NCI-H2227 (cell line): ENCODE data around the gene IGDCC3.
A peak's percentile ranks its signal among the peaks of the same experiment; 100 is the strongest.

Source experiments
- DNase-seq: peaks from one replicate; lab custom pipeline; 2025; ENCODE audit not compliant: unreplicated experiment; lab: John Stamatoyannopoulos, UW

Gene IGDCC3

GRCh38 chr15:65344214-65344913, 33.4 kb downstream of the IGDCC3 start:
- no peak for DNase-seq

GRCh38 chr15:65343374-65343981, 34.3 kb downstream of the IGDCC3 start:
- DNase-seq = no peak

- no peak for DNase-seq
Measured at GRCh38 chr15:65342493-65342892, 35.3 kb downstream of the IGDCC3 start.

GRCh38 chr15:65339920-65340319, 37.9 kb downstream of the IGDCC3 start:
- no peak for DNase-seq

GRCh38 chr15:65339416-65339815, 38.4 kb downstream of the IGDCC3 start:
- DNase-seq = no peak

- DNase-seq = no peak
Measured at GRCh38 chr15:65338823-65339222, 39.0 kb downstream of the IGDCC3 start.

GRCh38 chr15:65338366-65338765, 39.4 kb downstream of the IGDCC3 start:
- no peak for DNase-seq

- no peak for DNase-seq
Measured at GRCh38 chr15:65337436-65338070, 40.2 kb downstream of the IGDCC3 start.

- peak; percentile 78 for DNase-seq
Measured at GRCh38 chr15:65336493-65337435, 41.0 kb downstream of the IGDCC3 start.

- DNase-seq = no peak
Measured at GRCh38 chr15:65335278-65336055, 42.3 kb downstream of the IGDCC3 start.

- no peak for DNase-seq
Measured at GRCh38 chr15:65334586-65335231, 43.1 kb downstream of the IGDCC3 start.

- no peak for DNase-seq
Measured at GRCh38 chr15:65333856-65334255, 43.9 kb downstream of the IGDCC3 start.

- no peak for DNase-seq
Measured at GRCh38 chr15:65333148-65333820, 44.5 kb downstream of the IGDCC3 start.

- DNase-seq = peak; percentile 11
Measured at GRCh38 chr15:65332391-65333147, 45.2 kb downstream of the IGDCC3 start.

- no peak for DNase-seq
Measured at GRCh38 chr15:65331811-65332210, 46.0 kb downstream of the IGDCC3 start.

- no peak for DNase-seq
Measured at GRCh38 chr15:65330934-65331645, 46.7 kb downstream of the IGDCC3 start.

GRCh38 chr15:65329984-65330735, 47.6 kb downstream of the IGDCC3 start:
- no peak for DNase-seq
